Stomach smooth muscle (tissue), 2 donors: ENCODE data around the gene FAM187B.

Experiments used
- H3K27ac ChIP-seq: one replicate; pipeline ENCODE4 v1.7.0; 2013; ENCODE audit warnings: mild to moderate bottlenecking, low read length, inconsistent platforms
- H3K27me3 ChIP-seq, 2 donors: one replicate each; pipeline ENCODE4 v1.7.0; 2013; ENCODE audit warnings: low read length in 2 of 2; ENCODE audit not compliant: insufficient read depth in 2 of 2, control insufficient read depth in 1 of 2
- H3K36me3 ChIP-seq, 2 donors: one replicate each; pipeline ENCODE4 v1.7.0; 2013; ENCODE audit warnings: low read length in 2 of 2; ENCODE audit not compliant: control insufficient read depth in 2 of 2, insufficient read depth in 2 of 2
- H3K4me1 ChIP-seq: one replicate; pipeline ENCODE4 v1.7.0; 2013; ENCODE audit warnings: low read length; ENCODE audit not compliant: control insufficient read depth, insufficient read depth
- H3K4me3 ChIP-seq, 2 donors: one replicate each; pipeline ENCODE4 v1.7.0; 2013; ENCODE audit warnings: low read length in 2 of 2
- H3K9ac ChIP-seq, 2 donors: one replicate each; pipeline ENCODE4 v1.7.0; 2013; ENCODE audit warnings: low read length in 2 of 2, mild to moderate bottlenecking in 1 of 2
- H3K9me3 ChIP-seq, 2 donors: one replicate each; pipeline ENCODE4 v1.7.0; 2013; ENCODE audit warnings: low read length in 2 of 2; ENCODE audit not compliant: control insufficient read depth in 2 of 2
- donor health status: healthy.
- donor health status: Pancreatic carcinoma.

FAM187B gene

GRCh38 chr19:35219008-35219407 is 9.5 kb downstream of the FAM187B start:
- peaks cover 3% of the 10 kb centered on the region for H3K4me1 ChIP-seq
- no peak overlapping the region for H3K4me3 ChIP-seq
- peaks cover 4 to 6% of the 10 kb centered on the region in 2 donors for H3K27me3 ChIP-seq
- no peaks in the 10 kb centered on the region for H3K36me3 ChIP-seq
- H3K9ac ChIP-seq, result no peak overlapping the region
- H3K27ac ChIP-seq, result no peak overlapping the region
- H3K9me3 ChIP-seq, result peaks cover 0 to 9% of the 10 kb centered on the region in 2 donors

- Histone ChIP-seq H3K36me3 (no peaks in the 10 kb centered on the region), H3K4me3 (no peak overlapping the region), H3K27me3 (peaks cover 4% of the 10 kb centered on the region in 2 donors), H3K9me3 (peaks cover 0 to 4% of the 10 kb centered on the region in 2 donors), H3K4me1 (peaks cover 8% of the 10 kb centered on the region), H3K27ac (no peak overlapping the region), H3K9ac (no peak overlapping the region)
Measured at GRCh38 chr19:35217649-35217990, 10.9 kb downstream of the FAM187B start.

- H3K27ac ChIP-seq, result no peak overlapping the region
- peaks cover 10% of the 10 kb centered on the region for H3K4me1 ChIP-seq
- no peaks in the 10 kb centered on the region for H3K27me3 ChIP-seq
- no peak overlapping the region for H3K9ac ChIP-seq
- no peaks in the 10 kb centered on the region for H3K36me3 ChIP-seq
- no peaks in the 10 kb centered on the region for H3K9me3 ChIP-seq
- H3K4me3 ChIP-seq, result no peak overlapping the region
Measured at GRCh38 chr19:35216833-35217648, 11.5 kb downstream of the FAM187B start.

DNA sequence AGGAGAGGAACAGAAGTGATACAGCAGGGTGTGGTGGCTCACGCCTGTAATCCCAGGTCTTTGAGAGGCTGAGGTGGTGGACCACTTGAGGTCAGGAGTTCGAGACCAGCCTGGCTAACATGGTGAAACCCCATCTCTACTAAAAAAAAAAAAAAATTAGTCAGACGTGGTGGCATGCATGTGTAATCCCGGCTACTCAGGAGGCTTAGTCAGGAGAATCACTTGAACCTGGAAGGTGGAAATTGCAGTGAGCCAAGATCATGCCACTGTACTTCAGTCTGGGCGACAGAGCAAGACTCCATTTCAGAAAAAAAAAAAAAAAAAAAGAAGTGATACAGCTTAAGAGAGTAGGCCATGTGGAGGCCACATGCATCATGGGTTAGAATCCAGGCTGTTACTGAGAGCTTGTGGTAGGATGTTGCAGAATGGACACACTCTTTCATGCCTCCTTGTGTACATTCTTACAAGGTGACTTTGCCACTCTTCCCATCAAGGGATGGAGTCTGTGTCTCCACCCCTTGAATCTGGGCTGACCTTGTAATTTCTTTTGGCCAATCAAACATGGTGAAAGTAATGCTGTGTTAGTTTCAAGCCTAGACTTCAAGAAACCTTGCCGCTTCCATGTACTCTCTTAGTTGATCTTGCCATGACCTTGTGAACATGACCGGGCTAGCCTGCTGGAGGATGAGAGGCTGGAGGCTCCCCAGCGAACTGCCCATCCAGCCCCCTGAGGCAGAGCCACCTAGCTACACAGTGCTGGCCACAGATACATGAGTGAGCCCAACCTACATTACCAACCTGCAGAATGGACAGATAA is 12.3 kb downstream of the FAM187B start:
- Histone ChIP-seq H3K27me3 (no peaks in the 10 kb centered on the region), H3K9me3 (no peaks in the 10 kb centered on the region), H3K36me3 (no peaks in the 10 kb centered on the region), H3K9ac (no peak overlapping the region), H3K4me3 (no peak overlapping the region), H3K4me1 (peaks cover 12% of the 10 kb centered on the region), H3K27ac (no peak overlapping the region)

DNA sequence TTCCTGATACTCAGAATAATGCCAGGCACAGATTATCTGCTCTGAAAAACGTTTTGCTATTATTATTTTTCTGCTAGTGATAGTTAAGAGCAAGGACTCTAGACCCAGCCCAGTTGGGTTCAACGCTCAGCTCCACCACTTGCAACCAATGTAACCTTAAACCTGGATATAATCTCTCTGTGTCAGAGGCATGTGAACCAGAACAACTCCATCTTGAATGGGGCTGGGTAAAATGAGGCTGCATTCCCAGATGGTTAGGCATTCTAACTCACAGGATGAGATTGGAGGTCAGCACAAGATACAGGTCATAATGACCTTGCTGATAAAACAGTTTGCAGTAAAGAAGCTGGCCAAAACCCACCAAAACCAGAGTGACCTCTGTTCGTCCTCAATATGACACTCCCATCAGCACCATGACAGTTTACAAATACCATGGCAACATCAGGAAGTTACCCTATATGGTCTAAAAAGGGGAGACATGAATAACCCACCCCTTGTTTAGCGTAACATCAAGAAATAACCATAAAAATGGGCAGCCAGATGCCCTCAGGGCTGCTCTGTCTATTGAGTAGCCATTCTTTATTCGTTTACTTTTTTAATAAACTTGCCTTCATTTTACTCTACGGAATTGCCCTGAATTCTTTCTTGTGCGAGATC is 13.6 kb downstream of the FAM187B start:
- Histone ChIP-seq H3K27me3 (peaks cover 0 to 2% of the 10 kb centered on the region in 2 donors), H3K9me3 (no peaks in the 10 kb centered on the region), H3K9ac (no peak overlapping the region), H3K4me3 (no peak overlapping the region), H3K27ac (peak overlapping the region; percentile 1), H3K36me3 (no peaks in the 10 kb centered on the region), H3K4me1 (peaks cover 12% of the 10 kb centered on the region)

DNA sequence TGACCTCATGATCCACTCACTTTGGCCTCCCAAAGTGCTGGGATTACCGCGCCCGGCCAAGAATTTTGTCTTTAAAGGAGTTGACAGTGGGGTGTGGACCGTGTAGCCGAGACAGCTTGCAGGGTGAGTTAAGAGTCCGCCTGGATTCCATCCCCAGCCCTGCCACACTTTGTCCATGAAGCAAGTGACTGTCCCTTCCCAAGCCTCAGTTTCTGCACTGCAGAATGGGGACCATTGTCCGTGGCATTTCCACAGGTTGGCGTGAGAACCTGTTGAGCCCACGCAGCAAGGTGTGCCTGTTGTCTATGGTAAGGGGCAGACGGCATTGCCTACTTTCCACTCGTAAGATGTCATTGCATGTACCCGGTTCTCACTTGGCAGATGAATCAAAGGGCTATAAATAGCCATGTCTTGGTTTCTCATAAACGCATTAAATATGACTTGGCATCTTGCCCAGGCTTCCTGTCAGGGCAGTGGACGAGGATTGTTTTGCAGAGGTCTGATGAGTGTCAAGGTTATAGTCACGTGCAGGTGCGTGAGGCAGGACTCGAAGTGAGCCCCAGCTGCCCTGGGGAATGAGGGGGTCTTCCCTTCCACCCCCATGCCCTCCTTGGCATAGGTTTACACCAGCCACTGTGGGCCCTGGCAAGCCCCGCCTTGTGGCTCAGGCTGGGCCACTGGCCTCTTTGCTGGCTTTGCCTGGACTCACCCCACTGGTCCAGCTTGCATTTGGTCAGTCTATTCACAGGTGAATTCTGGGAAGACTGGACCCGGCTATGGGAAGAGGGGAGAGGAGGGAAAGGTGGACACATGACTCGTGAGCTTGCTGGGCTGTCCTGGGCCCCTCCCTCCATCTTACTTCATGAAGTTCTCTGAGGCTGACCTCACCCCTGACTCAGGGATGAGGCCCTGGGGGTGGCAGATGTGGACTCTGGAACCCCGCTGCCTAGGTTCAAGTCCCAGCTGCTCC is 14.6 kb downstream of the FAM187B start:
- H3K27me3 ChIP-seq, result peaks cover 0 to 2% of the 10 kb centered on the region in 2 donors
- H3K4me1 ChIP-seq, result peaks cover 12% of the 10 kb centered on the region
- peak overlapping the region in 1 of 2 donors; percentile 59 for H3K4me3 ChIP-seq
- H3K9me3 ChIP-seq, result no peaks in the 10 kb centered on the region
- H3K9ac ChIP-seq, result no peak overlapping the region
- peak overlapping the region; percentile 18 for H3K27ac ChIP-seq
- no peaks in the 10 kb centered on the region for H3K36me3 ChIP-seq

- peaks cover 0 to 2% of the 10 kb centered on the region in 2 donors for H3K27me3 ChIP-seq
- peaks cover 12% of the 10 kb centered on the region for H3K4me1 ChIP-seq
- H3K27ac ChIP-seq, result no peak overlapping the region
- H3K4me3 ChIP-seq, result no peak overlapping the region
- no peak overlapping the region for H3K9ac ChIP-seq
- no peaks in the 10 kb centered on the region for H3K9me3 ChIP-seq
- H3K36me3 ChIP-seq, result no peaks in the 10 kb centered on the region
Measured at GRCh38 chr19:35212241-35212640, 16.3 kb downstream of the FAM187B start.

DNA sequence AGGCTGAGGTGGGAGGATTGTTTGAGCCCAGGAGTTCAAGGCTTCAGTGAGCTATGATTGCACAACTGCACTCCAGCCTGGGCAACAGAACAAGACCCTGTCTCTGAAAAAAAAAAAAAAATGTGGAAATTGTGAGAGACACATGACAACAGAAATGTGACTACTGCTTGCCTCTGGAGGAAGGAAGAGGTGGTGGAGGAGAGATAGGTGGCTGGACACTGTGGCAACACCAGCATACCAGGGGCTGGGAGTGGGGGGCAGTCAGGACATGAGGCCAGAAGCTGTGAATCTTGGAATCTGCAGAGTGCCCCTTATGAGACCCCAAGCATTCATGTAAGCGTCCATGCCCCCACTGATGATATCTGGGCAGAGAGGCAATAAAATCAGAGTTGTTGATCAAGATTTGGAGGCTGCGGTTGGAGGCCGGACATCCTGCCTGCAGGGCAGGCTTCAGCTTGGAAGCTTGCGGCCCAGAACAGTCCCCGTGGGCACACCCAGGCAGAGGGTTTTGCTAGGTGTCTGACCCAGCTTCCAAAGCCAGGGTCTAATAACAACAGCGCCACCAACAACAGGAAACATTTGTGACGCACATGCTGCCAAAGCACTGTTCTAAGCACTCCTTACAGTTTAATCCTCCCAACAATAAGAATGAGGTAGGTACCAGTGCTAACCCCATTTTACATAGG is 16.9 kb downstream of the FAM187B start:
- no peak overlapping the region for H3K27ac ChIP-seq
- no peaks in the 10 kb centered on the region for H3K9me3 ChIP-seq
- no peaks in the 10 kb centered on the region for H3K36me3 ChIP-seq
- H3K4me3 ChIP-seq, result no peak overlapping the region
- H3K27me3 ChIP-seq, result peaks cover 0 to 2% of the 10 kb centered on the region in 2 donors
- H3K9ac ChIP-seq, result no peak overlapping the region
- H3K4me1 ChIP-seq, result peaks cover 12% of the 10 kb centered on the region

GRCh38 chr19:35209646-35210045 is 18.9 kb downstream of the FAM187B start:
- Histone ChIP-seq H3K9ac (no peak overlapping the region), H3K36me3 (no peaks in the 10 kb centered on the region), H3K4me3 (no peak overlapping the region), H3K27me3 (peaks cover 0 to 8% of the 10 kb centered on the region in 2 donors), H3K9me3 (no peaks in the 10 kb centered on the region), H3K4me1 (peaks cover 12% of the 10 kb centered on the region), H3K27ac (no peak overlapping the region)
